ENCODE data around the gene FAM131A. TPM values are rescaled to one million over a fixed set of nuclear protein-coding genes. Genes with fewer than 3 reads are reported as not detected.

Gene FAM131A
- total RNA-seq, 1 donor from 2014 or later: 22.7 TPM

- H3K4me3 ChIP-seq (ENCODE audit: low read depth, low read length): no peak overlapping the region
- no peak for DNase-seq (ENCODE audit: low read depth)
- no peak for TF ChIP-seq CTCF (conservative IDR thresholded peaks at IDR 0.05; ENCODE audit: low read depth, low read length)
Measured at GRCh38 chr3:184351511-184352148, 14.2 kb downstream of the FAM131A start.

GRCh38 chr3:184352149-184352785, 14.9 kb downstream of the FAM131A start:
- no peak for DNase-seq (ENCODE audit: low read depth)
- no peak overlapping the region for H3K4me3 ChIP-seq (ENCODE audit: low read depth, low read length)
- TF ChIP-seq CTCF (conservative IDR thresholded peaks at IDR 0.05; ENCODE audit: low read depth, low read length): no peak

GRCh38 chr3:184352897-184353545, 15.6 kb downstream of the FAM131A start:
- TF ChIP-seq CTCF (conservative IDR thresholded peaks at IDR 0.05; ENCODE audit: low read depth, low read length): no peak
- no peak overlapping the region for H3K4me3 ChIP-seq (ENCODE audit: low read depth, low read length)
- no peak for DNase-seq (ENCODE audit: low read depth)

- H3K4me3 ChIP-seq (ENCODE audit: low read depth, low read length): no peak overlapping the region
- no peak for DNase-seq (ENCODE audit: low read depth)
- no peak for TF ChIP-seq CTCF (conservative IDR thresholded peaks at IDR 0.05; ENCODE audit: low read depth, low read length)
Measured at GRCh38 chr3:184353546-184353941, 16.1 kb downstream of the FAM131A start.

GRCh38 chr3:184354121-184354728, 16.8 kb downstream of the FAM131A start:
- DNase-seq (ENCODE audit: low read depth): no peak
- TF ChIP-seq CTCF (conservative IDR thresholded peaks at IDR 0.05; ENCODE audit: low read depth, low read length): peak; percentile 80
- no peak overlapping the region for H3K4me3 ChIP-seq (ENCODE audit: low read depth, low read length)

GRCh38 chr3:184354754-184355153, 17.4 kb downstream of the FAM131A start:
- no peak for TF ChIP-seq CTCF (conservative IDR thresholded peaks at IDR 0.05; ENCODE audit: low read depth, low read length)
- no peak overlapping the region for H3K4me3 ChIP-seq (ENCODE audit: low read depth, low read length)
- DNase-seq (ENCODE audit: low read depth): no peak

All from epithelial cell of proximal tubule (primary cell).